MCF 10A (cell line): Measurements from ENCODE around the gene PTGES2. TPM values are rescaled to one million over a fixed set of nuclear protein-coding genes. Genes with fewer than 3 reads are reported as not detected.

Source experiments
- BruUV-seq: library from RNA; stranded (reverse); fragments of 400-500 nt; replicated peaks from 2 replicates; lab custom pipeline; 2021; lab: Mats Ljungman, UMichigan
- CTCF ChIA-PET: fragments of 300-600 bp; sonication (Branson Sonifier 250); formaldehyde crosslinking; extraction: SDS; loops from one replicate; lab custom pipeline; 2021; ENCODE audit warnings: antibody characterized with exemption, inconsistent platforms; lab: Yijun Ruan, JAX
- POLR2A ChIA-PET: fragments of 300-600, 350-650 bp; sonication (Branson Sonifier 250); formaldehyde crosslinking; extraction: SDS; loops from one replicate; lab custom pipeline; 2020; ENCODE audit warnings: antibody characterized with exemption, inconsistent platforms; lab: Yijun Ruan, JAX
- DNase-seq: peaks from one replicate; pipeline ENCODE4 v3.0.0-alpha.2; 2018; ENCODE audit not compliant: unreplicated experiment
- H3K27ac Mint-ChIP-seq: one replicate; pipeline ENCODE4 v1.8.0; 2022; ENCODE audit warnings: mild to moderate bottlenecking, low read depth, mixed read lengths; ENCODE audit not compliant: unreplicated experiment
- H3K27me3 Mint-ChIP-seq: one replicate; pipeline ENCODE4 v1.8.0; 2022; ENCODE audit warnings: mixed read lengths; ENCODE audit not compliant: insufficient read depth, unreplicated experiment
- H3K36me3 Mint-ChIP-seq: one replicate; pipeline ENCODE4 v1.8.0; 2022; ENCODE audit warnings: mild to moderate bottlenecking, moderate library complexity, mixed read lengths; ENCODE audit not compliant: insufficient read depth, unreplicated experiment
- H3K4me1 Mint-ChIP-seq: one replicate; pipeline ENCODE4 v1.8.0; 2022; ENCODE audit warnings: mixed read lengths; ENCODE audit not compliant: insufficient read depth, unreplicated experiment
- H3K4me3 Mint-ChIP-seq: one replicate; pipeline ENCODE4 v1.8.0; 2022; ENCODE audit warnings: mild to moderate bottlenecking, moderate library complexity, mixed read lengths; ENCODE audit not compliant: unreplicated experiment
- H3K9me3 Mint-ChIP-seq: one replicate; pipeline ENCODE4 v1.8.0; 2022; ENCODE audit warnings: mixed read lengths; ENCODE audit not compliant: unreplicated experiment
- CTCF ChIP-seq: fragments of 200-600 bp; IDR thresholded peaks from one replicate; pipeline ENCODE4 v1.8.0; 2022; ENCODE audit warnings: antibody characterized with exemption, mild to moderate bottlenecking; ENCODE audit not compliant: unreplicated experiment
- intact Hi-C: fragments of 100-400 bp; cut with micrococcal nuclease; formaldehyde crosslinking; loops from 2 replicates; pipeline ENCODE4 v1.14.1; 2022
- total RNA-seq: library from RNA; stranded (reverse); gene quantifications from 2 replicates; pipeline ENCODE4 v1.2.3, GENCODE V29; 2022

PTGES2 gene
- total RNA-seq, 1 experiment from 2014 or later, result 130 TPM

GRCh38 chr9:128094950-128095544 is 32.5 kb downstream of the PTGES2 start:
- Mint-ChIP-seq H3K4me1 (peaks cover 21% of the 10 kb centered on the region), H3K36me3 (no peaks in the 10 kb centered on the region), H3K9me3 (no peaks in the 10 kb centered on the region), H3K27me3 (no peaks in the 10 kb centered on the region), H3K4me3 (peak overlapping the region; percentile 66), H3K27ac (peak overlapping the region; percentile 99)
- no peak for TF ChIP-seq CTCF
- intact Hi-C loops, result no loop called here
- ChIA-PET POLR2A (interaction anchor here (1.0 to 4.9 kb wide), 11 partner anchors 10 to 483 kb away, joined by 3 to 56 read pairs (median 6); partner anchors contain the start of genes DPM2, NAIF1, SLC25A25 and STXBP1), CTCF (interaction anchor here (1.4 to 3.6 kb wide), 3 partner anchors 10 to 22 kb away, joined by 3 to 18 read pairs (median 4); no protein-coding TSS in a partner anchor)
- no peak for DNase-seq
- no TSS peak for BruUV-seq

GRCh38 chr9:128094166-128094949 is 33.2 kb downstream of the PTGES2 start:
- POLR2A ChIA-PET, result interaction anchor here (0.6 to 4.9 kb wide), 17 partner anchors 9 to 934 kb away, joined by 3 to 56 read pairs (median 4); partner anchors contain the start of genes DPM2, NAIF1, SH3GLB2 and SLC25A25
- H3K4me1 Mint-ChIP-seq, result peaks cover 21% of the 10 kb centered on the region
- intact Hi-C loops, result no loop called here
- no peaks in the 10 kb centered on the region for H3K27me3 Mint-ChIP-seq
- no peaks in the 10 kb centered on the region for H3K36me3 Mint-ChIP-seq
- no peak for TF ChIP-seq CTCF
- peak overlapping the region; percentile 99 for H3K27ac Mint-ChIP-seq
- CTCF ChIA-PET, result interaction anchor here (0.6 to 3.6 kb wide), 5 partner anchors 10 to 31 kb away, joined by 3 to 18 read pairs (median 4); no protein-coding TSS in a partner anchor
- peak; percentile 99 for DNase-seq
- H3K9me3 Mint-ChIP-seq, result no peaks in the 10 kb centered on the region
- peak overlapping the region; percentile 66 for H3K4me3 Mint-ChIP-seq
- BruUV-seq, result TSS peak; percentile 93

GRCh38 chr9:128093011-128093410 is 34.5 kb downstream of the PTGES2 start:
- no peak overlapping the region for H3K4me3 Mint-ChIP-seq
- peaks cover 15% of the 10 kb centered on the region for H3K4me1 Mint-ChIP-seq
- ChIA-PET POLR2A (interaction anchor here (2.5 to 4.9 kb wide), 4 partner anchors 13 to 115 kb away, joined by 9 to 56 read pairs (median 30); partner anchors contain the start of genes NAIF1 and SLC25A25), CTCF (interaction anchor here (1.0 to 3.6 kb wide), 6 partner anchors 8 to 169 kb away, joined by 3 to 18 read pairs (median 4); no protein-coding TSS in a partner anchor)
- H3K27ac Mint-ChIP-seq, result peak overlapping the region; percentile 99
- TF ChIP-seq CTCF, result no peak
- H3K36me3 Mint-ChIP-seq, result no peaks in the 10 kb centered on the region
- H3K27me3 Mint-ChIP-seq, result no peaks in the 10 kb centered on the region
- no peak for DNase-seq
- intact Hi-C loops, result no loop called here
- no peaks in the 10 kb centered on the region for H3K9me3 Mint-ChIP-seq
- no TSS peak for BruUV-seq
